Measurements from ENCODE around the gene GNAQ.

GNAQ gene

DNA sequence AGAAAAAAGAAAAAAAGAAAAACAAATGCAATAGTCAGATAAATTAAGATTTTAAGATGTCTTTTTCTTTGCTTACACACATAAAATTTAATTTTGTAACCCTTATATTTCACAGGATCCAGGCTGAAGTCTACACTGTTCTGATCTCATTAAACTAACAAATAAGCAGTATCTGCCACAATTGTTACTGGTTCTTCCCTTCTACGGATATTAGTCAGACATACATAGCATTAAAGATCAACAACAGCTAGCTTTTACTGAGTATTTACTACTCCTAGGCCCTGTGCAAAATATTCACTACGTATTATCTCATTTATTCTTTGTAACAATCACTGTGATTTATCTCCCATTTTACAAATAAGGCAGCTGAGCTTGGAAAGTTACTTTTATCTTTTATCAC is 34.9 kb downstream of the GNAQ start:
- DNase-seq (ENCODE audit: low read depth), result no peak
- TF ChIP-seq, protein P1, sequence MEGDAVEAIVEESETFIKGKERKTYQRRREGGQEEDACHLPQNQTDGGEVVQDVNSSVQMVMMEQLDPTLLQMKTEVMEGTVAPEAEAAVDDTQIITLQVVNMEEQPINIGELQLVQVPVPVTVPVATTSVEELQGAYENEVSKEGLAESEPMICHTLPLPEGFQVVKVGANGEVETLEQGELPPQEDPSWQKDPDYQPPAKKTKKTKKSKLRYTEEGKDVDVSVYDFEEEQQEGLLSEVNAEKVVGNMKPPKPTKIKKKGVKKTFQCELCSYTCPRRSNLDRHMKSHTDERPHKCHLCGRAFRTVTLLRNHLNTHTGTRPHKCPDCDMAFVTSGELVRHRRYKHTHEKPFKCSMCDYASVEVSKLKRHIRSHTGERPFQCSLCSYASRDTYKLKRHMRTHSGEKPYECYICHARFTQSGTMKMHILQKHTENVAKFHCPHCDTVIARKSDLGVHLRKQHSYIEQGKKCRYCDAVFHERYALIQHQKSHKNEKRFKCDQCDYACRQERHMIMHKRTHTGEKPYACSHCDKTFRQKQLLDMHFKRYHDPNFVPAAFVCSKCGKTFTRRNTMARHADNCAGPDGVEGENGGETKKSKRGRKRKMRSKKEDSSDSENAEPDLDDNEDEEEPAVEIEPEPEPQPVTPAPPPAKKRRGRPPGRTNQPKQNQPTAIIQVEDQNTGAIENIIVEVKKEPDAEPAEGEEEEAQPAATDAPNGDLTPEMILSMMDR (IDR thresholded peaks at IDR 0.05; ENCODE audit: insufficient read depth, low read depth, low read length, missing control alignments), result no peak
- no peak overlapping the region for H3K4me3 ChIP-seq (ENCODE audit: low read depth, low read length)

DNA sequence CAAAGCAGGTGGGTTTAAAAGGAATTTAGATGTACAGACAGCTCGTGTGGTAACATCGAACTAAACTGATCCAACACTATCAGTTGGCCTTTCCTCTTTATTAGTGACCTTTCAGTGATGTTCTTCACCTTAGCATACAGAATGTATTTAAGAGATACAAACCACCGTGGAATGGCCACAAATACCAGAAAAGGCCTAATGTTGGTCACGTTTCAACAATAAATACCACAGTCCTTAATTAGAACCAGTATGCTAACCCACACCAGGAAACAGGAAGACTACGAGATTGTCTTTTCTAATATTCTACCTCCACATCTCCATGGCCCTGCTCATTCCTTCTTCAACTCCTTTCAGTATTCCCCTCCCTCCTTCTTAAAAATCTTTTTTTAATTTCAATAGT is 40.4 kb downstream of the GNAQ start:
- no peak for DNase-seq (ENCODE audit: low read depth)
- TF ChIP-seq, protein P1 (IDR thresholded peaks at IDR 0.05; ENCODE audit: insufficient read depth, low read depth, low read length, missing control alignments), result no peak
- no peak overlapping the region for H3K4me3 ChIP-seq (ENCODE audit: low read depth, low read length)

DNA sequence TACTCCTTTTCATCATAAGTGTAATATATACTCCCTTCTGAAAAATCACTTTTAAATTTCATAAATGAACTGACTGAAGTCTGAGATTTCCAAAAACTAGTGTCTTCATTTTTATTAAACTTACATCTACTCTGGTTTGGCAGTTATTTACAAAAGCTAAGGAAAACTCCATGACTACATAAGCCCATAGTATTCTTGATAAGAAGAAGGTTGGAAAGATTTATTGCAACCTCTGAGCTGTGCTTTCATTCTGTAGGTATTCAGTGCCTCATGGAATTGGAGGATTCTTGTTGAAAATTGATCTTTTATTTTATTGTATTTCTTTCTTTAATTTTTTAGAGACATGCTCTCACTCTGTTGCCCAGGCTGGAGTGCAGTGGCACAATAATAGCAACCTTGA is 41.7 kb downstream of the GNAQ start:
- TF ChIP-seq, protein P1 (IDR thresholded peaks at IDR 0.05; ENCODE audit: insufficient read depth, low read depth, low read length, missing control alignments), result no peak
- no peak for DNase-seq (ENCODE audit: low read depth)
- no peak overlapping the region for H3K4me3 ChIP-seq (ENCODE audit: low read depth, low read length)

DNA sequence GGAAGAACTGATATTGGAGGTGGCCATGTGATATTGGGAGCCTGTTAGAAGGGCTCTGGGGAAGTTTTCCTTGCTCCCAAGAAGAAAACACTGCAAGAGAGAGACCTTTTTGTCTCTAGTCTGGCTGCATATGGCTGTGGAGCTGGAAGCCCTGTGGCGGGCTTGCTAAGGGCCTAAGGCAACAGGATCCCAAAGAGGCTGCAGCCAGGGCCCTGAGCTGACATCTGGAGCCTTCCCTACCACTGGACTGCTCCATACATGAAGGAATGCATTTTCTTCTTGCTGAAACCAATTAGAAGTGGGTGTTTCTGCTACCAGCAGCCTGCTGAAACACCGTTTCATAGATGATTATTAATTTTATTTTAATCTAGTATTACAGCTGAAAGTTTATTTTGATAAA is 42.2 kb downstream of the GNAQ start:
- TF ChIP-seq, protein P1 (IDR thresholded peaks at IDR 0.05; ENCODE audit: insufficient read depth, low read depth, low read length, missing control alignments), result no peak
- no peak for DNase-seq (ENCODE audit: low read depth)
- no peak overlapping the region for H3K4me3 ChIP-seq (ENCODE audit: low read depth, low read length)

DNA sequence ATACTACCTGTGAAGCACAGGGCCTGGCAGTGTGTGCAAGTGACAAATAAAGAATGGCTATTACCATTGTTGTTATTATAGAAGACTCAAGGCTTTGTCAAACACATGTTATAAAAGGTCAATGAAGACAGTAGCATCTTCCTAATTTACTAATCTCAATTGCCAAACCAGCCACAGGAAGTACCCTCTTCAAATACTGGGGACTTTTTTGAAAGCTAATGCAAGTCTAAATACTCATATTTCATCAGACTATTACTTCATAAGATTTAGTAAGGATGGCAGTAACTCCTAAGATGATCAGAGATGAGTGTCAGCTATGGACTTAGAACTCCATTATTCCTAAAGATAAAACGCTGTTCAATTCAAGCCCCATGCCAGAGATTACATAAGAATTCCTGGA is 43.0 kb downstream of the GNAQ start:
- TF ChIP-seq, protein P1 (IDR thresholded peaks at IDR 0.05; ENCODE audit: insufficient read depth, low read depth, low read length, missing control alignments), result no peak

DNA sequence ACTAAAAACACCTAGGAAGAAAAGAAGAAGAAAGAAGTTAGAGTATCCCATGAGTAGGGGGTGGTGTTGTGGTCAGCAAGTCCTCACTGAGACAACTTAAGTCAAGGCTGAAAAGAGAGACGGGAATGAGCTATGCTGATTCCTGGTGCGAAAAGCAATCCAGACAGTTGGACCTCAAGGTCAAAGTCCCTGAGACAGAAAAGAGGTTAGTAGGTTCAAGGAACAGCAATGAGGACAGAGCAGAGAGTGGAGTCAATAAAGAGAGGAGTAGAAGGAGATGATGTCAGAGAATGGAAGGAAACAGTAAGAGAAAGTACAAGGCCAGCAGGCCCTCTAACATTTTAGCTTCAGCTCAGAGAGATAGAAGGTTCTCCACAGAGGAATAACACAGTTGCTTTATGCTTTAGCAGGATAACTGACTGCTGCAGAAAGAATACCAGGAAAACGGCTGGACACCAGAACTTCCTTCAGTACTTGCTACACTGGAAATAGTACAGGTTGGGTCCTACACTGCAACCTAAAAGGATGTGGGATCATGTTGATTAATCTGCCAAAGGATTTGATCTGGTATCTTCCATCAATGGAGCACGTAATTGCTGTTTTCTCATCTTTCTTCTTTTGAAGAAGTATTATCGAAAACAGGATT is 43.6 kb downstream of the GNAQ start:
- TF ChIP-seq, protein P1 (IDR thresholded peaks at IDR 0.05; ENCODE audit: insufficient read depth, low read depth, low read length, missing control alignments), result no peak
- no peak overlapping the region for H3K4me3 ChIP-seq (ENCODE audit: low read depth, low read length)
- no peak for DNase-seq (ENCODE audit: low read depth)

More for the DNA sequence above, 43.0 kb downstream of the GNAQ start:
- no peak for DNase-seq (ENCODE audit: low read depth)
- no peak overlapping the region for H3K4me3 ChIP-seq (ENCODE audit: low read depth, low read length)

DNA sequence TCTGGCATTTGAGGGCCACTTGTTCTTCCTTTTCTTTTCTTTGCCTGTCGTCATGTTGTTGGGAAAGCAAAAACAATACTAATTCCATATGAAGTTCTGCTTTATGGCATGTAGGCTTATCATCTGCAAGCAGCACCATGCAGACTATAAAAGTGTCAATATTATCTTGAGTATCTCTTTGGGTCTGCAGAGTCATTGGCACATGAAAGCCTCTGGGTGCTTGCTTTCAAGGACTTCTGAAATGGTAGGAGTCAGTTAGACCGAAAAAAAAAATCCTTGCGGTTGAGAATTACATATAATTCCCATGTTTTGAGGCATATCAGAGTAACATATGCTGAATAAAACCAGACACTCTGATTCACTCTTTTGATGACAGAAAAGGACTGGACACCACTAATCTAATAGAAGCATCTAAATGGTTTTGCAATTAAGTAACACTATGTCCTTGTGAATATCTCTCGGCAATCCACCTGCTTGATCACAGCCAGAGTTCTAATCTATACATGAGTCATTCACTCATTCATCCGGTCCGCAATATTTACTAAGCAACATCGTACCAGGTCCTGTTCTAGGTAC is 44.4 kb downstream of the GNAQ start:
- TF ChIP-seq, protein P1 (IDR thresholded peaks at IDR 0.05; ENCODE audit: insufficient read depth, low read depth, low read length, missing control alignments), result no peak
- DNase-seq (ENCODE audit: low read depth), result no peak
- no peak overlapping the region for H3K4me3 ChIP-seq (ENCODE audit: low read depth, low read length)
